HG03159 (cell line): Measurements from ENCODE around the gene C2orf72.
"Not testable (repeated sequence)": the region's sequence is repeated elsewhere in the genome, so short reads cannot be mapped to it uniquely, and the experiment has no call there.

Experiments
- ATAC-seq: cut with Tn5 transposase; IDR thresholded peaks from one replicate; pipeline ENCODE4 v1.9.1; 2021; ENCODE audit warnings: mild to moderate bottlenecking, moderate library complexity; ENCODE audit not compliant: unreplicated experiment

C2orf72 gene

GRCh38 chr2:231037202-231037730 is at the start of gene C2orf72:
TSS of gene C2orf72 (plus strand) at chr2:231037523. CDS start at chr2:231037566, 43 bp downstream.
- ATAC-seq, result no peak

- no peak for ATAC-seq
Measured at GRCh38 chr2:230989731-230990130, 47.6 kb upstream of the C2orf72 start.

- ATAC-seq, result no peak
Measured at GRCh38 chr2:230990131-230990898, 47.0 kb upstream of the C2orf72 start.

- no peak for ATAC-seq
Measured at GRCh38 chr2:230990899-230991150, 46.5 kb upstream of the C2orf72 start.

- ATAC-seq, result no peak
Measured at GRCh38 chr2:230991598-230991997, 45.7 kb upstream of the C2orf72 start.

- no peak for ATAC-seq
Measured at GRCh38 chr2:230995821-230996220, 41.5 kb upstream of the C2orf72 start, which contains the start of gene SPATA3. TSS of gene SPATA3 (plus strand) at chr2:230996121. CDS start at chr2:230996234, 113 bp downstream.

- ATAC-seq, result no peak
Measured at GRCh38 chr2:230996661-230997060, 40.7 kb upstream of the C2orf72 start.

- no peak for ATAC-seq
Measured at GRCh38 chr2:230998882-230999281, 38.4 kb upstream of the C2orf72 start.

- ATAC-seq, result no peak
Measured at GRCh38 chr2:230999477-230999876, 37.8 kb upstream of the C2orf72 start.

- ATAC-seq, result no peak
Measured at GRCh38 chr2:231000211-231000904, 37.0 kb upstream of the C2orf72 start.

- ATAC-seq, result no peak
Measured at GRCh38 chr2:231001036-231001435, 36.3 kb upstream of the C2orf72 start.

- ATAC-seq, result no peak
Measured at GRCh38 chr2:231001921-231002320, 35.4 kb upstream of the C2orf72 start.

GRCh38 chr2:231002641-231003040 is 34.7 kb upstream of the C2orf72 start:
- no peak for ATAC-seq

- no peak for ATAC-seq
Measured at GRCh38 chr2:231003186-231003585, 34.1 kb upstream of the C2orf72 start.

GRCh38 chr2:231004930-231005329 is 32.4 kb upstream of the C2orf72 start:
- not testable (repeated sequence) for ATAC-seq

- no peak for ATAC-seq
Measured at GRCh38 chr2:231007286-231008098, 29.8 kb upstream of the C2orf72 start.

GRCh38 chr2:231008131-231008530 is 29.2 kb upstream of the C2orf72 start:
- no peak for ATAC-seq

GRCh38 chr2:231009236-231009919 is 27.9 kb upstream of the C2orf72 start:
- ATAC-seq, result no peak

- ATAC-seq, result no peak
Measured at GRCh38 chr2:231010201-231010730, 27.1 kb upstream of the C2orf72 start.

- no peak for ATAC-seq
Measured at GRCh38 chr2:231011526-231011925, 25.8 kb upstream of the C2orf72 start.

GRCh38 chr2:231012463-231012862 is 24.9 kb upstream of the C2orf72 start:
- ATAC-seq, result no peak
